Myocyte (in vitro differentiated cells): ENCODE results near the gene HMGN2. TPM values are rescaled to one million over a fixed set of nuclear protein-coding genes. Genes with fewer than 3 reads are reported as not detected.

Source experiments
- total RNA-seq: library from RNA; depleted of rRNA; stranded (reverse); fragments of >200 nt; gene quantifications from 2 replicates; pipeline ENCODE4 v1.2.3, GENCODE V29; 2014

HMGN2 gene
- total RNA-seq, 1 donor from 2014 or later, result 250 TPM

Other genes starting within 250 kb of the HMGN2 start
- gene CEP85, start 238.2 kb upstream of the HMGN2 start, total RNA-seq, result 13.0 and 22.6 TPM in 2 replicates
- gene SH3BGRL3, start 192.4 kb upstream of the HMGN2 start, total RNA-seq, result 49.0 and 51.4 TPM in 2 replicates
- 4.2 and 4.5 TPM in 2 replicates for gene UBXN11, start 165.8 kb upstream of the HMGN2 start, total RNA-seq
- gene CD52, start 154.5 kb upstream of the HMGN2 start, total RNA-seq, result not detected in 2 replicates
- not detected in 2 replicates for gene CRYBG2, start 118.3 kb upstream of the HMGN2 start, total RNA-seq
- gene ZNF683, start 99.7 kb upstream of the HMGN2 start, total RNA-seq, result not detected in 2 replicates
- not detected in 2 replicates for gene LIN28A, start 61.6 kb upstream of the HMGN2 start, total RNA-seq
- gene DHDDS, start 40.1 kb upstream of the HMGN2 start, total RNA-seq, result 51.6 and 55.3 TPM in 2 replicates
- 1.4 and 7.2 TPM in 2 replicates for gene RPS6KA1, start 57.3 kb downstream of the HMGN2 start, total RNA-seq
- gene ARID1A, start 223.6 kb downstream of the HMGN2 start, total RNA-seq, result 12.0 and 18.2 TPM in 2 replicates